HepG2 (cell line): ENCODE measurements around the gene TAF8. TPM values are rescaled to one million over a fixed set of nuclear protein-coding genes. Genes with fewer than 3 reads are reported as not detected.

Experiments
- BCL6 ChIP-seq: IDR thresholded peaks from 2 replicates; pipeline ENCODE4 v1.6.1; 2016; ENCODE audit warnings: missing genetic modification reagents, missing compliant biosample characterization
- CHD4 ChIP-seq: fragments of 200-600 bp; sonication (generic); IDR thresholded peaks from 2 replicates; pipeline ENCODE4 v1.7.0; 2017; ENCODE audit warnings: mild to moderate bottlenecking, low read length, borderline replicate concordance
- HNRNPLL ChIP-seq: fragments of 200-400 bp; formaldehyde crosslinking; IDR thresholded peaks from 2 replicates; pipeline ENCODE4 v1.6.1; 2017; ENCODE audit warnings: mild to moderate bottlenecking, low read depth, low read length; ENCODE audit not compliant: poor library complexity, severe bottlenecking
- MIER2 ChIP-seq: IDR thresholded peaks from 2 replicates; pipeline ENCODE4 v1.6.1; 2016; ENCODE audit warnings: missing biosample characterization, missing genetic modification reagents
- NFIB ChIP-seq: sonication (generic); formaldehyde crosslinking; IDR thresholded peaks from 2 replicates; pipeline ENCODE4 v1.9.0; 2021; ENCODE audit warnings: missing genetic modification reagents, mild to moderate bottlenecking, borderline replicate concordance
- NR2F1 ChIP-seq, 2 experiments: fragments of 450-650 bp in 1 of 2; formaldehyde crosslinking in 1 of 2; IDR thresholded peaks; 2 replicates each; pipeline versions ENCODE4 v1.5.0 to v1.6.1; 2016 to 2020; ENCODE audit warnings: mild to moderate bottlenecking in 1 of 2, missing compliant biosample characterization in 1 of 2, missing genetic modification reagents in 1 of 2, moderate library complexity in 1 of 2
- NR2F6 ChIP-seq, 2 experiments: IDR thresholded peaks; 2 replicates each; pipeline ENCODE4 v1.6.1; 2016; ENCODE audit warnings: antibody characterized with exemption in 1 of 2, mild to moderate bottlenecking in 1 of 2
- PHF21A ChIP-seq: sonication (generic); formaldehyde crosslinking; IDR thresholded peaks from 2 replicates; pipeline ENCODE4 v1.5.0; 2020; ENCODE audit warnings: mild to moderate bottlenecking, missing genetic modification reagents
- SMYD3 ChIP-seq: sonication (generic); formaldehyde crosslinking; IDR thresholded peaks from 2 replicates; pipeline ENCODE4 v1.8.1; 2023; ENCODE audit warnings: mild to moderate bottlenecking, missing genetic modification reagents
- SRF ChIP-seq: IDR thresholded peaks from 2 replicates; pipeline ENCODE4 v1.6.1; 2011; ENCODE audit warnings: mild to moderate bottlenecking, low read depth, low read length, moderate library complexity
- YEATS2 ChIP-seq: sonication (generic); formaldehyde crosslinking; IDR thresholded peaks from 2 replicates; pipeline ENCODE4 v1.4.0; 2020; ENCODE audit warnings: missing genetic modification reagents, borderline replicate concordance
- ZBTB20 ChIP-seq: sonication (generic); formaldehyde crosslinking; IDR thresholded peaks from 2 replicates; pipeline ENCODE4 v1.8.1; 2023; ENCODE audit warnings: missing genetic modification reagents, low read depth, mild to moderate bottlenecking, borderline replicate concordance
- ZBTB8A ChIP-seq: sonication (generic); formaldehyde crosslinking; IDR thresholded peaks from 2 replicates; pipeline ENCODE4 v1.4.0; 2020; ENCODE audit warnings: mild to moderate bottlenecking, low read depth, missing genetic modification reagents, borderline replicate concordance
- ZNF326 ChIP-seq: sonication (generic); formaldehyde crosslinking; IDR thresholded peaks from 2 replicates; pipeline ENCODE4 v1.4.0; 2020; ENCODE audit warnings: missing genetic modification reagents, borderline replicate concordance
- ZNF343 ChIP-seq: sonication (generic); formaldehyde crosslinking; IDR thresholded peaks from 2 replicates; pipeline ENCODE4 v1.4.0; 2020; ENCODE audit warnings: mild to moderate bottlenecking, missing genetic modification reagents
- polyA plus RNA-seq, 8 experiments: library from polyadenylated mRNA; depleted of rRNA in 3 of 8; stranded (reverse) in 7 of 8; unstranded in 1 of 8; fragments of >200 nt; fragmentation: Illumina TruSeq in 4 of 8; extraction: Trizol in 4 of 8; gene quantifications; 2 replicates each; pipeline versions ENCODE4 v1.2.1 to v1.2.3, GENCODE V29; 2011 to 2016; ENCODE audit warnings: low read depth in 4 of 8, missing spikeins in 1 of 8, mixed read lengths in 1 of 8; ENCODE audit not compliant: insufficient read depth in 1 of 8
- total RNA-seq, 5 experiments: library from RNA; depleted of rRNA; stranded (reverse); fragments of >200 nt; fragmentation: Illumina TruSeq; extraction: Trizol; gene quantifications; 2 replicates each; pipeline ENCODE4 v1.2.3, GENCODE V29; 2016; ENCODE audit warnings: low read depth in 1 of 5
- TF ChIP-seq, protein P1 (sequence below): sonication (generic); formaldehyde crosslinking; IDR thresholded peaks from 2 replicates; pipeline ENCODE4 v1.8.1; 2023; ENCODE audit warnings: mild to moderate bottlenecking, moderate library complexity, missing genetic modification reagents
- TF ChIP-seq, protein P2 (sequence below): sonication (generic); formaldehyde crosslinking; IDR thresholded peaks from 2 replicates; pipeline ENCODE4 v1.5.0; 2020; ENCODE audit warnings: mild to moderate bottlenecking, low read depth, missing genetic modification reagents, borderline replicate concordance
- TF ChIP-seq, protein P3 (sequence below): sonication (generic); formaldehyde crosslinking; IDR thresholded peaks from 2 replicates; pipeline ENCODE4 v1.4.0; 2020; ENCODE audit warnings: missing genetic modification reagents
- TF ChIP-seq, protein P4 (sequence below): sonication (generic); formaldehyde crosslinking; IDR thresholded peaks from 2 replicates; pipeline ENCODE4 v1.4.0; 2020; ENCODE audit warnings: mild to moderate bottlenecking, missing genetic modification reagents
- TF ChIP-seq, protein P5 (sequence below): sonication (generic); formaldehyde crosslinking; IDR thresholded peaks from 2 replicates; pipeline ENCODE4 v1.5.1; 2020; ENCODE audit warnings: missing genetic modification reagents, mild to moderate bottlenecking, borderline replicate concordance
- TF ChIP-seq, protein P6 (sequence below), 2 experiments: IDR thresholded peaks; 2 replicates each; pipeline ENCODE4 v1.6.1; 2011 to 2012; ENCODE audit warnings: low read length in 2 of 2, borderline replicate concordance in 1 of 2, low read depth in 1 of 2, mild to moderate bottlenecking in 1 of 2, moderate library complexity in 1 of 2

The TAF8 gene
- total and polyA plus RNA-seq, 2 of the 13 experiments (the other 11 are each of a cell fraction or from before 2014, with no cell fraction given) = 25.2 to 25.8 TPM

DNA sequence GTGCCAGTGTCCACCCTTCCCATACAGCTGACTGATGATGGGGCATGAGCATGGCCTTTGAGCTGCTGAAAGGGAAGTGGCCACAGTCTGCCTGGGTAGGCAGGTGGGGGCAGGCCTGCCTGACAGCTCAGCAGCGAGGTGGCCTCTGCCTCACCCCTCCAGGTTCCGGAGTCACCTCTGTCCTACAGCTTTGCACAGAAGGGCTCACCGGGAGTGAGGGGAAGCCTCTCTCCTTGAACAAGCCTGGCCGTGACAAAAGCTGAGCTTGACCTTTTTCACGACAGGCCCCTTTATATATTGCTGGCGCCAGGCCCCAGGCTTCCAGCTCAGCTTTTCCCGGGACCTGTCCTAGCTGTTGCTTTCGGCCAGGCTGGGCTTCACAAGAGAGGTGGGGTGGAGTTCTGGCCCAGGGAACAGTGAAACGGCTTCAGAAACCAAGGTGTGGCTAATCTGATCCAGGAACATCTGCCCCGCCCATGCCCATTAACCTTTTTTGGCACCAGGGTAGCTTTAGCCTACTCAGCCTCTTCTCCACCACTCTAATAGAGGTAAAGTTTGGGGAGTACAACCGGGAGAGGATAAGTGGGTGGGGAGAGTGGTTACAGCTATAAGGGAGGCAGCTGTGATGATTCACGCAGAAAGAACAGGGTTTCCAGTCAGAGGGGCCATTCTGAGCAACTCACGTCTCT, 49.2 kb downstream of the TAF8 start (continued):
- TF ChIP-seq, protein P1, sequence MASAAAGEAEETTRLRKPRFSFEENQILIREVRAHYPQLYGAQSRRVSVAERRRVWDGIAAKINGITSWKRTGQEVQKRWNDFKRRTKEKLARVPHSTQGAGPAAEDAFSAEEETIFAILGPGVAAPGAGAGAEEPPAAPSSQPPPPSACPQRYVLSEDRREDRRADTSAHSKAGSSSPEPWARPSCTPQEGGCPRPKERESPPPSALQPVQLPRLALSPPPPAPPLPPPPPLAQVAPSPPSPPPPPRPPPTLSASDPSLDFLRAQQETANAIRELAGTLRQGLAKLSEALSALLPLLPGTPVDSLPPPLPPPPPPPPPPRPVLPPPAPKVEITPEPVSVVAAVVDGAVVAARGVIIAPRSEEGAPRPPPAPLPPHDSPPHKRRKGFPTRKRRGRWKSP = no peak
- TF ChIP-seq SRF (peak; percentile 41; the same call in 1 of the 2 replicates), ZBTB20 (CRISPR knock-in tag) (0 out of 2 replicates have a peak, but pooled peaks have one; percentile 53), ZNF343 (CRISPR knock-in tag) (0 out of 2 replicates have a peak, but pooled peaks have one; percentile 52), ZBTB8A (no peak), NR2F1 (CRISPR knock-in tag; IDR thresholded peaks at IDR 0.05) (no peak), NR2F6 (IDR thresholded peaks at IDR 0.05) (0 out of 2 replicates have a peak, but pooled peaks have one; percentile 32), NR2F6 (CRISPR knock-in tag; IDR thresholded peaks at IDR 0.05) (peak; percentile 28; the same call in 1 of the 2 replicates), YEATS2 (CRISPR knock-in tag) (peak; percentile 33; the same call in 1 of the 2 replicates), ZNF326 (CRISPR knock-in tag) (no peak), HNRNPLL (no peak), CHD4 (no peak), BCL6 (CRISPR knock-in tag) (no peak; the same call in 1 of the 2 replicates), NFIB (no peak), MIER2 (CRISPR knock-in tag) (no peak), SMYD3 (no peak), PHF21A (CRISPR knock-in tag) (no peak)
- TF ChIP-seq, protein P2, sequence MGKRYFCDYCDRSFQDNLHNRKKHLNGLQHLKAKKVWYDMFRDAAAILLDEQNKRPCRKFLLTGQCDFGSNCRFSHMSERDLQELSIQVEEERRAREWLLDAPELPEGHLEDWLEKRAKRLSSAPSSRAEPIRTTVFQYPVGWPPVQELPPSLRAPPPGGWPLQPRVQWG (CRISPR knock-in tag) = no peak
- TF ChIP-seq, protein P3, sequence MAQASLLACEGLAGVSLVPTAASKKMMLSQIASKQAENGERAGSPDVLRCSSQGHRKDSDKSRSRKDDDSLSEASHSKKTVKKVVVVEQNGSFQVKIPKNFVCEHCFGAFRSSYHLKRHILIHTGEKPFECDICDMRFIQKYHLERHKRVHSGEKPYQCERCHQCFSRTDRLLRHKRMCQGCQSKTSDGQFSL (CRISPR knock-in tag) = no peak
- TF ChIP-seq, protein P4, sequence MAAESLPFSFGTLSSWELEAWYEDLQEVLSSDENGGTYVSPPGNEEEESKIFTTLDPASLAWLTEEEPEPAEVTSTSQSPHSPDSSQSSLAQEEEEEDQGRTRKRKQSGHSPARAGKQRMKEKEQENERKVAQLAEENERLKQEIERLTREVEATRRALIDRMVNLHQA = no peak
- TF ChIP-seq, protein P5, sequence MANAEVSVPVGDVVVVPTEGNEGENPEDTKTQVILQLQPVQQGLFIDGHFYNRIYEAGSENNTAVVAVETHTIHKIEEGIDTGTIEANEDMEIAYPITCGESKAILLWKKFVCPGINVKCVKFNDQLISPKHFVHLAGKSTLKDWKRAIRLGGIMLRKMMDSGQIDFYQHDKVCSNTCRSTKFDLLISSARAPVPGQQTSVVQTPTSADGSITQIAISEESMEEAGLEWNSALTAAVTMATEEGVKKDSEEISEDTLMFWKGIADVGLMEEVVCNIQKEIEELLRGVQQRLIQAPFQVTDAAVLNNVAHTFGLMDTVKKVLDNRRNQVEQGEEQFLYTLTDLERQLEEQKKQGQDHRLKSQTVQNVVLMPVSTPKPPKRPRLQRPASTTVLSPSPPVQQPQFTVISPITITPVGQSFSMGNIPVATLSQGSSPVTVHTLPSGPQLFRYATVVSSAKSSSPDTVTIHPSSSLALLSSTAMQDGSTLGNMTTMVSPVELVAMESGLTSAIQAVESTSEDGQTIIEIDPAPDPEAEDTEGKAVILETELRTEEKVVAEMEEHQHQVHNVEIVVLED (CRISPR knock-in tag) = no peak
- TF ChIP-seq, protein P6, sequence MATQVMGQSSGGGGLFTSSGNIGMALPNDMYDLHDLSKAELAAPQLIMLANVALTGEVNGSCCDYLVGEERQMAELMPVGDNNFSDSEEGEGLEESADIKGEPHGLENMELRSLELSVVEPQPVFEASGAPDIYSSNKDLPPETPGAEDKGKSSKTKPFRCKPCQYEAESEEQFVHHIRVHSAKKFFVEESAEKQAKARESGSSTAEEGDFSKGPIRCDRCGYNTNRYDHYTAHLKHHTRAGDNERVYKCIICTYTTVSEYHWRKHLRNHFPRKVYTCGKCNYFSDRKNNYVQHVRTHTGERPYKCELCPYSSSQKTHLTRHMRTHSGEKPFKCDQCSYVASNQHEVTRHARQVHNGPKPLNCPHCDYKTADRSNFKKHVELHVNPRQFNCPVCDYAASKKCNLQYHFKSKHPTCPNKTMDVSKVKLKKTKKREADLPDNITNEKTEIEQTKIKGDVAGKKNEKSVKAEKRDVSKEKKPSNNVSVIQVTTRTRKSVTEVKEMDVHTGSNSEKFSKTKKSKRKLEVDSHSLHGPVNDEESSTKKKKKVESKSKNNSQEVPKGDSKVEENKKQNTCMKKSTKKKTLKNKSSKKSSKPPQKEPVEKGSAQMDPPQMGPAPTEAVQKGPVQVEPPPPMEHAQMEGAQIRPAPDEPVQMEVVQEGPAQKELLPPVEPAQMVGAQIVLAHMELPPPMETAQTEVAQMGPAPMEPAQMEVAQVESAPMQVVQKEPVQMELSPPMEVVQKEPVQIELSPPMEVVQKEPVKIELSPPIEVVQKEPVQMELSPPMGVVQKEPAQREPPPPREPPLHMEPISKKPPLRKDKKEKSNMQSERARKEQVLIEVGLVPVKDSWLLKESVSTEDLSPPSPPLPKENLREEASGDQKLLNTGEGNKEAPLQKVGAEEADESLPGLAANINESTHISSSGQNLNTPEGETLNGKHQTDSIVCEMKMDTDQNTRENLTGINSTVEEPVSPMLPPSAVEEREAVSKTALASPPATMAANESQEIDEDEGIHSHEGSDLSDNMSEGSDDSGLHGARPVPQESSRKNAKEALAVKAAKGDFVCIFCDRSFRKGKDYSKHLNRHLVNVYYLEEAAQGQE (IDR thresholded peaks at IDR 0.05; ENCODE audit: borderline replicate concordance in 1 of 2, low read depth in 1 of 2, low read length in 2 of 2) = no peak
